ENCODE data around the gene ZSWIM5.
"Not testable (repeated sequence)": the region's sequence is repeated elsewhere in the genome, so short reads cannot be mapped to it uniquely, and the experiment has no call there.

Gene ZSWIM5

DNA sequence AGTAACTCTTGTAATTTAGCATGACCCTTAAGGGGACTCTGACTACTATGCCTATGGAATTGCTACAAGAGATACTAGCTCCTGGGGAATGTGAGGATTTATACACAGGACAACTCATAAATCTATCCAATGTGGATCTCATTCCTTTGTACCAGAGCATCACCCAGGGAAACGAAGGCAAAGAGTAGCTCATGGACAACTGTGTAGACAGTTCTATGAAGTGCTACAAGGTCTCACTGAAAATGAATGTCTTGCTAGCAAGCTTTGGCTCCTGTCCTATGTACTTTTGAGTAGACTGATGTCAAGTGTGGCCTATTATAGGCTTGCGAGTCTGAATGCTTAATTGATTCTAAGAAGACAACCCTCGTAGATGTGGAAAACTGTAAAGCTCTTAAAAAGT lies 93.7 kb downstream of the ZSWIM5 start:
- no peak for DNase-seq (ENCODE audit: low read depth in 1 of 2, low spot score in 1 of 2)
- TF ChIP-seq JUND (IDR thresholded peaks at IDR 0.05; ENCODE audit: low read depth) = no peak
- in situ Hi-C loops (cut with HindIII; ENCODE audit: low pct_unique_long_range_greater_than_20kb, low sequenced_read_pairs) = no loop called here

DNA sequence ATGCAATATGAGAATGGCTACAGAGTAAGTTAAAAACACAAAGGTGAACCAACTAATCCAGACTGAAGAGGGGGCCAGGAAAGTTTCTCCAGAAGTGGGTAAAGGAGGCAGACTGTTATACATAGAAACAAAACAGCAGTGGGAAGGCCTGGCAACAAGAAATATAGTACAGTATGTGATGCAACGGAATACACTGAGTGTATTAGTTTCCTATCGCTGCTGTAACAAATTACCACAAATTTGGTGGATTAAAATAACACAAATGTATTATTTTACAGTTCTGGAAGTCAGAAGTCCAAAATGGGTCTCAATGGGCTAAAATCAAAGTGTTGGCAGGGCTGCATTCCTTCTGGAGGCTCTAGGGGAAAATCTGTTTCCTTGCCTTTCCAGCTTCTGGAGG lies 95.2 kb downstream of the ZSWIM5 start:
- no peak for DNase-seq (ENCODE audit: low read depth in 1 of 2, low spot score in 1 of 2)
- in situ Hi-C loops (cut with HindIII; ENCODE audit: low pct_unique_long_range_greater_than_20kb, low sequenced_read_pairs) = no loop called here
- no peak for TF ChIP-seq JUND (IDR thresholded peaks at IDR 0.05; ENCODE audit: low read depth)

DNA sequence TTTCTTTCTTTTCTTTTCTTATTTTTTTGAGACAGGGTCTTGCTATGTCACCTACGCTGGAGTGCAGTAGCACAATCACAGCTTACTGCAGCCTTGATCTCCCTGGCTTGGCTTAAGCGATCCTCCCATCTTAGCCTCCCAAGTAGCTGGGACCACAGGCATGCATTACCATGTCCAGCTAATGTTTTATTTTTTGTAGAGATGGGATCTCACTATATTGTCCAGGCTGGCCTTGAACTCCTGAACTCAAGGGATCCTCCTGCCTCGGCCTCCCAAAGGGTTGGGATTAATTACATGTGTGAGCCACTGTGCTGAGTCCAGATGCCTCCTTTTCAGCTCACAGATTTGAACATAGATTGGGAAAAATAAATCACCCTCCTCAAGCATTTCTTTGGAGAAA lies 98.6 kb downstream of the ZSWIM5 start:
- TF ChIP-seq JUND (IDR thresholded peaks at IDR 0.05; ENCODE audit: low read depth) = no peak
- DNase-seq (ENCODE audit: low read depth in 1 of 2, low spot score in 1 of 2) = no peak

DNA sequence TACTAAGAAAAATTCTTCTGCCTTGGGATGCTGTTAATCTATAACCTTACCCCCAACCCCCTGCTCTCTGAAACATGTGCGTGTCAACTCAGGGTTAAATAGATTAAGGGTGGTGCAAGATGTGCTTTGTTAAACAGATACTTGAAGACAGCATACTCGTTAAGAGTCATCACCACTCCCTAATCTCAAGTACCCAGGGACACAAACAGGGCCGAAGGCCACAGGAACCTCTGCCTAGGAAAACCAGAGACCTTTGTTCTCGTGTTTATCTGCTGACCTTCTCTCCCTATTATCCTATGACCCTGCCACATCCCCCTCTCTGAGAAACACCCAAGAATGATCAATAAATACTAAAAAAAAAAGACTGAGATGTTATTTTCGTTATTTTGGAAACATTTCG lies 99.5 kb downstream of the ZSWIM5 start:
- DNase-seq (ENCODE audit: low read depth in 1 of 2, low spot score in 1 of 2); in situ Hi-C loops (cut with HindIII; ENCODE audit: low pct_unique_long_range_greater_than_20kb, low sequenced_read_pairs): not testable (repeated sequence)

More for the DNA sequence above, 98.6 kb downstream of the ZSWIM5 start:
- in situ Hi-C loops (cut with HindIII; ENCODE audit: low pct_unique_long_range_greater_than_20kb, low sequenced_read_pairs) = no loop called here

DNA sequence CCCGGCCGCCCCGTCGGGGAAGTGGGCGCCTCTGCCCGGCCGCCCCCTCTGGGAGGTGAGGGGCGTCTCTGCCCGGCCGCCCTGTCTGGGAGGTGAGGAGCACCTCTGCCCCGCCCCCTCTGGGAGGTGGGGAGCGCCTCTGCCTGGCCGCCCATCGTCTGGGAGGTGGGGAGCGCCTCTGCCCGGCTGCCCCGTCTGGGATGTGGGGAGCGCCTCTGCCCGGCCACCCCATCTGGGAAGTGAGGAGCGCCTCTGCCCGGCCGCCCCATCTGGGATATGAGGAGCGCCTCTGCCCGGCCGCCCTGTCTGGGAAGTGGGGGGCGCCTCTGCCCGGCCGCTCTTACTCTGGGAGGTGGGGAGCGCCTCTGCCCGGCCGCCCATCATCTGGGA lies 100.3 kb downstream of the ZSWIM5 start:
- in situ Hi-C loops (cut with HindIII; ENCODE audit: low pct_unique_long_range_greater_than_20kb, low sequenced_read_pairs); DNase-seq (ENCODE audit: low read depth in 1 of 2, low spot score in 1 of 2): not testable (repeated sequence)

DNA sequence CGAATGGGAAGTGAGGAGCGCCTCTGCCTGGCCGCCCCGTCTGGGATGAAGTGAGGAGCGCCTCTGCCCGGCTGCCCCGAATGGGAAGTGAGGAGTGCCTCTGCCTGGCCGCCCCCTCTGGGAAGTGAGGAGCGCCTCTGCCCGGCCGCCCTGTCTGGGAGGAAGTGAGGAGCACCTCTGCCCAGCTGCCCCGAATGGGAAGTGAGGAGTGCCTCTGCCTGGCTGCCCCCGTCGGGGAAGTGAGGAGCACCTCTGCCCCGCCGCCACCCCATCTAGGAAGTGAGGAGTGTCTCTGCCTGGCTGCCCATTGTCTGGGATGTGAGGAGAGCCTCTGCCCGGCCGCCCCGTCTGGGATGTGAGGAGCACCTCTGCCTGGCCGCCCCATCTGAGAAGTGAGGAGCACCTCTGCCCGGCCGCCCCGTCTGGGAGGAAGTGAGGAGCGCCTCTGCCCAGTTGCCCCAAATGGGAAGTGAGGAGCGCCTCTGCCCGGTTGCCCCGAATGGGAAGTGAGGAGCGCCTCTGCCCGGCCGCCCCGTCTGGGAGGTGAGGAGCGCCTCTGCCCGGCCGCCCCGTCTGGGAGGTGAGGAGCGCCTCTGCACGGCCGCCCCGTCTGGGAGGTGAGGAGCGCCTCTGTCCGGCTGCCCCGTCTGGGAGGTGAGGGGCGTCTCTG lies 100.8 kb downstream of the ZSWIM5 start:
- DNase-seq (ENCODE audit: low read depth in 1 of 2, low spot score in 1 of 2); in situ Hi-C loops (cut with HindIII; ENCODE audit: low pct_unique_long_range_greater_than_20kb, low sequenced_read_pairs): not testable (repeated sequence)

DNA sequence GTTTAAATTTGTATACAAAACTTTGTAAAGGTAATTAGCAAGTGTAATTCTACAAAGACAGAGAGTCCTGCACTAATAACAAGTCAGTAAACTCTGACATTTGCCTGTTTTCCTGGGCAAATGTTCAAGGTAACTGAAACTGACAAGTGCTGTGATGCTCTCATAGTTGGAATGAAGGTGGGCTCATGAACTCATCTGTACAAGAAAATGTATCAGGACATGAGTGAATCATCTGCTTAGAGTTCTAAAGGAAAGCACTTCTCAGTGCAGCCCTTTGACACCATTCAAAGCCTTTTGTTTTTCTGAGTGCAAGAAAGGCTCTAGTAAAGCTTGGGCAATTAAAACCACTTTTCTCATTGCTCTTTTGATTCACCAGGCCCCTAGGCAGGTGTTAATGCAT lies 102.9 kb downstream of the ZSWIM5 start:
- no peak for TF ChIP-seq JUND (IDR thresholded peaks at IDR 0.05; ENCODE audit: low read depth)
- in situ Hi-C loops (cut with HindIII; ENCODE audit: low pct_unique_long_range_greater_than_20kb, low sequenced_read_pairs) = no loop called here
- no peak for DNase-seq (ENCODE audit: low read depth in 1 of 2, low spot score in 1 of 2)

DNA sequence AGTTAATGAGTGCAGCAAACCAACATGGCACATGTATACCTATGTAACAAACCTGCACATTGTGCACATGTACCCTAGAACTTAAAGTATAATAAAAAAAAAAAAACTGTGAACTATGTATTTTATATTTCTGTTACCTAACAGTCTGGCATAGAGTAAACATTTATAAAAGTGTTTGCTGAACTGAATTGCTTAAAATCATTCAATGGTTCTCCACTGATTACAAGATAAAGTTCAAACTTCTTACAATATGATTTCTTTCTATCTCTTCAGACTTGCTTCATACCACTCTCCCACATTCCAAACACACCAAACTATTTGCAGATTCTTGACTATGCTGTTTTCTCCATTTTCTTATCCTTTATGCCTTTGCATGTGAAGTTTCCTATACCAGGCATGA lies 104.5 kb downstream of the ZSWIM5 start:
- DNase-seq (ENCODE audit: low read depth in 1 of 2, low spot score in 1 of 2) = no peak
- in situ Hi-C loops (cut with HindIII; ENCODE audit: low pct_unique_long_range_greater_than_20kb, low sequenced_read_pairs) = no loop called here
- no peak for TF ChIP-seq JUND (IDR thresholded peaks at IDR 0.05; ENCODE audit: low read depth)

DNA sequence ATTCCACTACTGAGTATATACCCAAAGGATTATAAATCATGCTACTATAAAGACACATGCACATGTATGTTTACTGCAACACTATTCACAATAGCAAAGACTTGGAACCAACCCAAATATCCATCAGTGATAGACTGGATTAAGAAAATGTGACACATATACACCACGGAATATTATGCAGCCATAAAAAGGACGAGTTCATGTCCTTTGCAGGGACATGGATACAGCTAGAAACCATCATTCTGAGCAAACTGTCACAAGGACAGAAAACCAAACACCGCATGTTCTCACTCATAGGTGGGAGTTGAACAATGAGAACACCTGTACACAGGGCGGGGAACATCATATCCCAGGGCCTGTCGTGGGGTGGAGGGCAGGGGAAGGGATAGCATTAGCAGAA lies 104.9 kb downstream of the ZSWIM5 start:
- in situ Hi-C loops (cut with HindIII; ENCODE audit: low pct_unique_long_range_greater_than_20kb, low sequenced_read_pairs); DNase-seq (ENCODE audit: low read depth in 1 of 2, low spot score in 1 of 2): not testable (repeated sequence)

DNA sequence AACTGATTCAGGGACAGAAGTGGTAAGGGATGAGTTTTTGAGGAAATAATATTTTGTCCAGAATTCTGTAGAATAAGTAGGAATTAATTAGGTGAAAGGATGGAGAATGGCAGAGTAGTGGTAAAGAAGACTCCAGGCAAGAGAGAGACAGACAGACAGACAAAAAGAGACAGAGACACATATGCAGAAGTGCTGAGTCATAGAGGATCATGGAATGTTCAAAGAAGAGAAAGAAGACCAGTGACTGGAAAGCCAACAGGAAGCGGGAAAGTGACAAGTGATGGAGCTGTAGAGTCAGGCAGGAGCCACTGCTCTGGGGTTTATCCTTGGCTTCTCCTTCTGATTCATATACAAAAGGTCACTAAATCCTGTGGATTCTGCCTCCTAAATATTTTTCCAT lies 108.5 kb downstream of the ZSWIM5 start:
- TF ChIP-seq JUND (IDR thresholded peaks at IDR 0.05; ENCODE audit: low read depth) = no peak
- DNase-seq (ENCODE audit: low read depth in 1 of 2, low spot score in 1 of 2) = no peak
- in situ Hi-C loops (cut with HindIII; ENCODE audit: low pct_unique_long_range_greater_than_20kb, low sequenced_read_pairs) = no loop called here

DNA sequence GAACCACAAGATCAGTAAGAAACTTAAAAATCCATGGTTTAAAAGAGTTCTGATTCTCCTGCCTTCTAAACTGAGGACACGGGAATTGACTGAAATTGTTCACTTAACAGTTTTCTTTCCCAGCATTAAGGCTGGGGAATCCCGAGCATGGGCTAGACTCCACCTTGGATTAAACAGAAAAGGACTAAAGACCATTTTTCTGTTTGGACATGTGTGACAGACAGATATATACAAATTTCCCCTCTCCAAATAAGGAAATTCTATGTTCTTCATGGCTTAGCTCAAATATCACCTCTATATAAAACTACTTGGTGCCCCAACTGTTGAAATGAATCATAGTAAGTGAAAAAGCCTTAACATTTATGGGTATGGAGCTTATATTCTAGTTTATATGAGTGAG lies 109.3 kb downstream of the ZSWIM5 start:
- TF ChIP-seq JUND (IDR thresholded peaks at IDR 0.05; ENCODE audit: low read depth) = no peak
- in situ Hi-C loops (cut with HindIII; ENCODE audit: low pct_unique_long_range_greater_than_20kb, low sequenced_read_pairs) = no loop called here
- no peak for DNase-seq (ENCODE audit: low read depth in 1 of 2, low spot score in 1 of 2)

DNA sequence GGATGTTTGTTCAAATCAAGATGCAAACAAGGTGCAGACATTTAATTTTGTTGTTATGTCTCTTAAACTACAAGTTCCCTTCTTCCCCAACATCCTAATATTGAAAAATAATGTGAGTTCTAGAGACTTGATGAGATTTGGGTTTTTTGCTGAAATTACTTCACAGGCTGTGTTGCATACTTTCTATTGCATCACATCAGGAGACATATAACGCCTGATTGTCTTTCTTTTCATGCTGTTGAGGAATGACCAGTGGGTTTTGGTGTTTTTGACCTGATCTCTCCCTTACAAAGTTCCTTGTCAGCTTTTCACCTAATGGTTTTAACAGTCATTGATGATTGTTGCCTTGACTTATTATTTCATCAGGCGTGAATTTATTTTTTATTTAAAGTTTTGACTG lies 111.0 kb downstream of the ZSWIM5 start:
- DNase-seq (ENCODE audit: low read depth in 1 of 2, low spot score in 1 of 2) = no peak
- no peak for TF ChIP-seq JUND (IDR thresholded peaks at IDR 0.05; ENCODE audit: low read depth)
- in situ Hi-C loops (cut with HindIII; ENCODE audit: low pct_unique_long_range_greater_than_20kb, low sequenced_read_pairs) = no loop called here

DNA sequence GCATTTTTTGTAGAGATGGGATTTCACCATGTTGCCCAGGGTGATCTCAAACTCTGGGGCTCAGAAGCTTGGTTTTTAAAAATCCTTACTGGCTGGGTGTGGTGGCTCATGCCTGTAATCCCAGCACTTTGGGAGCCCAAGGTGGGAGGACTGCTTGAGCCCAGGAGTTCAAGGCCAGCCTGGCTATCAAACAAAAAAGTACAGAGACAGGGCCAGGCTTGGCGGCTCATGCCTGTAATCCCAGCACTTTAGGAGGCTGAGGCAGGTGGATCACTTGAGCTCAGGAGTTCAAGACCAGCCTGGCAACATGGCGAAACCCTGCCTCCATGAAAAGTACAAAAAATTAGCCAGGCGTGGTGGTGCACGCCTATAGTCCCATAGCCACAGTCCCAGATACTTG lies 112.0 kb downstream of the ZSWIM5 start:
- in situ Hi-C loops (cut with HindIII; ENCODE audit: low pct_unique_long_range_greater_than_20kb, low sequenced_read_pairs); DNase-seq (ENCODE audit: low read depth in 1 of 2, low spot score in 1 of 2): not testable (repeated sequence)

DNA sequence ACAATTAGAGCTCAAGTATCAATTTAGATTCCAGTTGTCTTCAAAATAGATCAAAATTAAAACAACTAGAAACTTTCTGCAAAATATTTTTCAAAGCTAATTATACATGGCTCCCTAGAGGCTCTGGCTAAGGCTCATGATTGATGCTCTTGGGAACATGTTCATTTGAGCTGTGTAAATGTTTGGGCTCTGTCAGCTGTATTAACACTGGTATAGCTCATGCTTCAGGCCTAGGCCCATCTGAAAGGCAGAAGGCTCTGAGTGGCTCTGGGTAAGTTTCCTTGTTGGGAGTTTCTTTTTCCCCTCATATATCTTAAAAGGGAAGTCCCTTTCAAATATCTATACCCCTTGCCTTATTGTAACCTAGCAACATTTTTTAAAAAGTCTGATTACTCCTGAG lies 113.1 kb downstream of the ZSWIM5 start:
- in situ Hi-C loops (cut with HindIII; ENCODE audit: low pct_unique_long_range_greater_than_20kb, low sequenced_read_pairs) = no loop called here
- DNase-seq (ENCODE audit: low read depth in 1 of 2, low spot score in 1 of 2) = no peak
- TF ChIP-seq JUND (IDR thresholded peaks at IDR 0.05; ENCODE audit: low read depth) = no peak
